Fibroblast of gingiva (primary cell): ENCODE measurements around the gene FAM222A.

Experiments used
- DNase-seq: peaks from one replicate; pipeline ENCODE4 v3.0.0-alpha.2; 2011; ENCODE audit warnings: low read depth

The FAM222A gene

DNA sequence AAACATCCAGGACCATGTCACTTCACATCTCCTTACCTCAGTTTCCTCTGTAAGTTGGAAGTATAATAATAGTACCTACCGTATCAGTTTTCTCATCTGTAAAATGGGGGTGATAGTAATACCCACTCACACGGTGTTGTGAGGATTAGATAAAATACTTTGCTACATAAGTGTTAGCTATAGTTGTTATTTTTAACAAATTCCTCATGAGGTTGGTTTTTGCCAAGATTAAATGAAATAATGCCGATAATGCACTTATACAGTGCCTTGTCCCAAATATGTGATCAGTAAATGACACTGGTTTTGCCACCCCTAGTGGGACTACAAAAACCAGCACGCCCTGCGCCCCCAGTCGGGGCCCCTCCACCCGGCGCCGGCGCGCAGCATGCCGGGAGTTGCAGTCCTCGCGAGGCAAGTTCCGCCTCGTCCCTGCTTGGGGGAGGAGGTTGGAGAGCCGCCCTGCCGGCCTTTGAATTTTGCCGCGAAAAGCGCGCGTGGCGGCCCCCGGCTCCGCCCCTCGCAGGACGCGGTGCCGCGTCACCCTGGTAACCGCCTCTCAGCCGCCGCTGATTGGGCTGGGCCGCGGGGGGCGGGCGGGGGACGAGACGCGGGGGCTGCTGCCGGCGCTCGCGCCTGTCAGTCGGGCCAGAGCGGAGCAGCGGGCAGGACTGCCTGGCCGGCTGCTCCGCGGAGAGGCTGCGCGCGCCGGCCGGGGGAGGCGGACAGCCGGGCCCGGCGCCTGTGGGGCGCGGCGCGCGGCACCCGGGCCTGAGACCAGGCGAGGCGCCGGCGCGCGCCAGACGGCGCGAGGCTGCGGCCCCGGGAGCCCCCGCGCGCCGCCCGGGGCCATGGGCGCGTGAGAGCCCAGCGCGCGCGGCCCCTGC is at the start of gene FAM222A:
FAM222A (plus strand) TSS at position 639 of the 884 bp plus-strand sequence. CDS start 30,322 bp downstream, outside the sequence.
- DNase-seq: peak; percentile 93

- DNase-seq: no peak
Observed at GRCh38 chr12:109664402-109664801, 49.2 kb upstream of the FAM222A start.

DNA sequence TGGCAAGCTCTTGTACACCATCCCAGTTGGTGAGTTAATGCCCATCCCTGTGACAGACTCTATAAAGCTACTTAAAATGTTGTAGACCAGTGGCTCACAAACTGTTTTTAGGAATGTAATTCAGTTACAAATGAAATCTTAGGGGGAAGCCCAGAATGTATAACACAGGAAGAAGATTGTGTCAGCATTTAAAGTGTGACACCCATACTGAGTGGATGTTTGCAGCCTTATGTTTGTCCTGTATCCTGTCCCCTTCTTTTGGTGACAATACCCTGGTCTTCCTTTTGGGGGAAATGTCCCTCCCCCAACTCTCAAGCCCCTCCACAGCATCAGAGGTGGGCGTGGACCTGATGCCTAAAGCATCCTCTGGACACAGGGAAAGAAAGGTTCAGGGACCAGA is 47.6 kb upstream of the FAM222A start:
- no peak for DNase-seq

DNA sequence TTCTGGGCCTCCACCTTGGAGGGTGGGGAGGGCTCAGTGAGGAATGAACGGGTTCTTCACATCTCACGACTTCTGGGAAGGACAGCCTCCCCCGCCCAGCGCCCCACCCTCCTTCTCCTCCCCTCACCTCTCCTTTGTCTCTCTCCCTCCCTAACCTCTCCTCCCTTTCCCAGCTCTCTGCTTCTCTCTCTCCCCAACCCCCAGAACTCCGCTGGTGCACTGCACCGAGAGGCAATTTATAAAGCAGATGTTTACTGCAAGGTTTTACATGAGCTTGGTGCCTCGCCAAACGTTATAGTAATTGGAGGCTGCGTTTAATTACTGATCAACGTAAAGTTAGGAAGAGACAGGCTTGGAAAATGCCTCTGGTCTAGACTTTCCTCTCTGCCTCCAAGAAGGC is 42.9 kb upstream of the FAM222A start:
- no peak for DNase-seq

DNA sequence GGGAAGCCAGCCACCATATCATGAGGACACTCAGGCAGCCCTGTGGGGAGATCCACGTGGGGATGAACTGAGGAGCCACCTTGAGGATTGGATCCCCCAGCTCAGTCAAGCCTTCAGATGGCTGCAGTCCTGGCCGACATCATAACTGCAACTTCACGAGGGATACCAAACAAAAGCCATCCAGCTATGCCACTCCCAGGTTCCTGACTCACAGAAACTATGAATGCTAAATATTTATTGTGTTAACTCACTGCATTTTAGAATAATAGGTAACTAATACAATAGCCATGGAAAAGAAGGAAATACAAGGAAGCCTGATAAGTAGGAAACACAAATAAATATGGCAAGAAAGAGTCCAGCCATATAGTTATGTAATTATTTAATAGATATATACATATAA is 42.1 kb upstream of the FAM222A start:
- DNase-seq: no peak

GRCh38 chr12:109673379-109673778 is 40.2 kb upstream of the FAM222A start:
- DNase-seq: no peak

DNA sequence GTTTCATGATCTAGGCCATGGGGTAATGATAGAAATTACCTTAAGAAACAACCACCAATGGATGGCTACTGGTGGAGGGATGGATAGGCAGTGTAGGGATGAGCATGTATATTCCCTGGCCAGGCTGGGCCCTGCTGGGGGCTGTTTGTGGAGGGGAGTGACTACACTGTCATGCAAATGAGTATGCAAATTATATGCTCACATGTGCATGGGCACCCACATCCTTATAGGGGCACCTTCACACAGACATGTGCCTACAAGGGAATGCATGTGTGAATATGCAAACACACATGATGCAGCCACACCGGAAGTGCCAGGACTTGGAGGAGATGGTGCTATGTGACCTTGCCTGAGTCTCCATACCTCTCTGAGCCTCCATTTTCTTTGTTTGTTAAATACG is 39.7 kb upstream of the FAM222A start:
- no peak for DNase-seq

DNA sequence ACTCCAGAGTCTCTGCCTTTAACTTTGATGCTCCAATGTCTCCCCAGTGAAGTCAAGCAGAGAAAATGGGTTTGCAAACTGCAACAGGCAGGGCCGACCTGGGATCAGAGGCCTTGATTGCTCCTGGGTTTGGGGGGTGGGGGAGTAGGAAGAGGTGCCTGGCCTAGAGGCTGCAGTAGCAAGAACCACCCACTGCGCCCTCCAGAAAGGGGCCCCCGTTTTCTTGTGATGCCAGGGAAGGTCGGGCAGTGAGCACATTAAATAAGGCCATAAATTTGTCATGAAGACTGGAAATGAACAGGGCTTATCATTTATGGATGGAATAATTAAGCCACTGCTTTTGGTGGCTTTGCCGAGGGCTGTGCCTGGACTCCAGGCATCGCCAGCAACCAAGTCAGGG is 38.2 kb upstream of the FAM222A start:
- no peak for DNase-seq

DNA sequence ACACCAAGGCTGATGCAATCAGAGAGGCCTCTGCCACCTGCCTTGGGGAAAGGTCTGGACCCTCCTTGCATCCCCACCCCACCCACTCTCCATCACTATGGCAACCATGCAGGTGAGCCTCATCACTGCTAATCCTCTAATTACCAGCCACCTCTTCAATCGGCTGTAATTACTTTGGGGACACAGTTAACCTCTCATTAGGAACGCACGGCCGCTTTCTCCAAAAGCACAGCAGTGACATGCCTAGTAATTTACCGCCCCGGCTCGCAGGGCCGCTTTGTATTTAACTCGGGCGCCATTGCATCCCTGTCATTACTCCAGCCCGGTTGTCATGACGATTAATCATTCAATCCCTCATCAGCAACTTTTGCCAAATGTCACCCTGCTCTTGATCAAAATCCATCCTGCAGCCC is 36.3 kb upstream of the FAM222A start:
- DNase-seq: no peak

GRCh38 chr12:109678719-109679118 is 34.9 kb upstream of the FAM222A start:
- no peak for DNase-seq

GRCh38 chr12:109679501-109680263 is 33.9 kb upstream of the FAM222A start:
- no peak for DNase-seq

- no peak for DNase-seq
Observed at GRCh38 chr12:109680264-109681005, 33.2 kb upstream of the FAM222A start.

DNA sequence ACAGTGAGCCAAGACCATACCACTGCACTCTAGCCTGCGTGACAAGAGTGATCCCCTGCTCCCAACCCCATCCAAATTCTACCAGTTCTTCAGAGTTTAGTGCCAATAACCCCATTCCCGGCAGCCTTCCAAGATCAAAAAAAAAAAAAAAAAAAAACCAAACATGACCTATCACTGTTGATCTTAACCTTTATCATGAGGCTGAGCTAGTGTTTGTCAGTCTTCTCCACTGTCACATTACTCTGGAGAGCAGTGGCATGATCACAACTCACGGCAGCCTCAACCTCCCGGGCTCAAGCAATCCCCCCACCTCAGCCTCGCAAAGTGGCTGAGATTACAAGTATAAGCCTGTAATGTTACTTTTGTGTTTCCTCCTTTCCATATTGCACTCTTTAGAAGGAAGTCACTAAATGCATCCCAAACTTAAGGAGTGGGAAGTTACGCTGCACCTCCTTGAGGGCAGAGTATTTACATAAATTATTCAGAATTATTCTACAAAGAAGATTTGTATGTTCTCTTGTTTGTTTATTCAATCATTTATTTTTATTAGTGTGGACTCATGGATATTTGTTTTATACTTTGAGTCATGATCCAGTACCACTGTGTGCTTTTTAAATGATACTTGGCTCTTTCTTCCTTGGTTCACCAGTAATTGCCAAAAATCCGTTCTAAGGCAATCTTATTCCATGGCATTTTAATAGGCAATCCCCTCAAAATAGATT is 31.5 kb upstream of the FAM222A start:
- DNase-seq: no peak

GRCh38 chr12:109682708-109683060 is 30.9 kb upstream of the FAM222A start:
- no peak for DNase-seq

- DNase-seq: no peak
Observed at GRCh38 chr12:109683316-109683715, 30.3 kb upstream of the FAM222A start.

- DNase-seq: no peak
Observed at GRCh38 chr12:109685574-109686447, 27.8 kb upstream of the FAM222A start.

DNA sequence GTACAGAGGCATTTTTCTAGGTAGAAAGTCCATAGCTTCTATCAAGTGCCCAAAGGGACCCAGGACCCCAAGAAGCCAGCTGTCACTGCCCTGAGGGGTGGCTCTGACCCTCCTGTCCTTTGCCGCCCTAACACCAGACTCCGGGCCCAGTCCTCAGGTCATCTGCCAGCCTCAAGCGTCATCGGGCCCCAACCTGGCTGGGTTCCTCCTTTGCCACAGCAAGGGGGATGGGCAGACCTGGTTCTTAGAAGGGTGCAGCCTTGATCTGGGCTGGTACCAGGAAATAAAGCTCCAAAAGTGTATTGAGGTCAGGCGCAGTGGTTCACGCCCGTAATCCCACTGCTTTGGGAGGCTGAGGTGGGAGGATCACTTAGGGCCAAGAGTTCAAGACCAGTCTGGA is 27.1 kb upstream of the FAM222A start:
- DNase-seq: no peak

GRCh38 chr12:109687250-109687649 is 26.4 kb upstream of the FAM222A start:
- no peak for DNase-seq

- DNase-seq: no peak
Observed at GRCh38 chr12:109689426-109689825, 24.2 kb upstream of the FAM222A start.

GRCh38 chr12:109693160-109693559 is 20.5 kb upstream of the FAM222A start:
- no peak for DNase-seq
